Measurements from ENCODE around the gene GRAMD4.

GRAMD4 gene

GRCh38 chr22:46598737-46599424 lies 21.3 kb upstream of the GRAMD4 start:
- no peak for DNase-seq

DNA sequence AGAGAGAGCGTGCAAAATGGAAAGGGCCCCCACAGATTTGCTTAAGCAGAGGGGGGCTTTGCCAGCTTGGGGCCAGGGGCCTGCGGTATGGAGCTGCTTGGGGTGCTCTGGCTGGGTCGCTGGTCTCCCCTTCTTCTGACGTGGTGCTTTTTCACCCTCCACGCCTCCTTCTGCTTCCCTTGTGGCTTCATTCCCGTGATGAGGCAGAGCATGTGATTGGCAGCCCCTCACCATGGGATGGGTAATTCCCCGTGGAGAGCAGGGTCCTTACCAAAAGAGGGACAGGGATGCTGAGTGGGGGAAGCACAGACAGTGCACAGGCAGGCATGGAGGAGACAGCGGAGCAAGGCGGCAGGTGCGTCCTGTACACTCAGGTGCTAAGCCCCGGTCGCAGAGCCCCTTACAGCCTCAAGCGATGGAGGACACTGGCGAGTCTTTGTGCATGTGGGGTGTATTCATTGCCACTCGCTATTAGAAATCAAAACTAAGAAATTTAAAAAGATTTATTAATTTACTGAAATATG lies 19.9 kb upstream of the GRAMD4 start:
- DNase-seq: no peak

- no peak for DNase-seq
Measured at GRCh38 chr22:46602025-46602424, 18.2 kb upstream of the GRAMD4 start.

GRCh38 chr22:46604306-46604690 lies 15.9 kb upstream of the GRAMD4 start:
- DNase-seq: peak; percentile 29

- DNase-seq: no peak
Measured at GRCh38 chr22:46605117-46605516, 15.1 kb upstream of the GRAMD4 start.

DNA sequence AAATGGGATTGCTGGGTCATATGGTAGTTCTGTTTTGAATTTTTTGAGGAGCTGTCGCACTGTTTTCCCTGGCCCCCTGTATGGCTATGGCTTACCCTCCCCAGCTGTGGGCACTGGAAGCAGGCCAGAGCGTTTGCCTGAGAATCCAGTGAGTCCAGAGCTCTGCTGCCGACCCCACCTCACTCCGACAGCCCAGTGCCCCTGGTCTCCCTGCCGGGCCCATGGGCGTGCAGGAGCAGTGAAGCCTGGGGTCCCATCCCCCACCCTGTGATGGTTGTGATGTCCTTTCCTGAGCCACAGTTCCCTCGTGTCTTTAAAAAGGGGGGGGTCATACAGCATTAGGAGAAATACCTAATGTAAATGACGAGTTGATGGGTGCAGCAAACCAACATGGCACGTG lies 13.3 kb upstream of the GRAMD4 start:
- no peak for DNase-seq

- peak; percentile 59 for DNase-seq
Measured at GRCh38 chr22:46607483-46608114, 12.6 kb upstream of the GRAMD4 start.

- no peak for DNase-seq
Measured at GRCh38 chr22:46609175-46609690, 11.0 kb upstream of the GRAMD4 start.

- no peak for DNase-seq
Measured at GRCh38 chr22:46609724-46610201, 10.4 kb upstream of the GRAMD4 start.

- no peak for DNase-seq
Measured at GRCh38 chr22:46610356-46610755, 9.8 kb upstream of the GRAMD4 start.

GRCh38 chr22:46611189-46611588 lies 9.0 kb upstream of the GRAMD4 start:
- no peak for DNase-seq

GRCh38 chr22:46612341-46612903 lies 7.8 kb upstream of the GRAMD4 start:
- no peak for DNase-seq

DNA sequence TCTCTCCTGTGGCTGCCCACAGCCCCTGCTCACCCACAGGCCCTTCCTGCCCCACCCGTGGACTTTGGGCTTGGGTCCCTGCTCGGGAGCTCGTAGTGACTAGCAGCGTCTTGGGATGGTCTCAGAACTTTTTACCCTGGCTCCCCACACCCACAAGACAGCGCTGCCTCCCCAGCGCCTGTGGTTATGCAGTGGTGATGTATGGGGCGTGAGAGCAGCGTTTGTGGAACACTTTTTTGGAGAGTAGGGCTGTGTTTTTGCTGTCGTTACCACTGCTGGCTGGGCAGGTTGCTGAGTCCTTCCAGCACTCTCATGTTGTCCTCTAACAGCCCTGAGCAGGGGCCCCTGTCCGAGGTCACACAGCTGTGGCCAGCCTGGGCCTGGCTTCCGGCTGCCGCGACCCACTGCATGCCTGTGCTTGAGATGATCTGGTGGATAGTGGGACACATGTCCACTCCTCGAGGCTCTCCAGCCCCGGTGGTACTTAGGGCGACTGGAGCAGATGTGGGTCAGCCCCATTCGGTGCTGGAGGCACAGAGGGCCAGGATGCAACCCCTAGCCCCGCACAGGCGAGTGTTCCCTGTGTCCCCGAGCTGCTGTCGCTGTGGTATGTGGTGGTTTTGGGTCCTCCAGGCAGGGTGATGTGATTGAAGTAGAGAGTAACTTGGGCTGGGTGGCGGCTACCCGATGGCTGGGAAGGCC lies 7.1 kb upstream of the GRAMD4 start:
- DNase-seq: no peak

- DNase-seq: no peak
Measured at GRCh38 chr22:46613606-46614021, 6.6 kb upstream of the GRAMD4 start.

DNA sequence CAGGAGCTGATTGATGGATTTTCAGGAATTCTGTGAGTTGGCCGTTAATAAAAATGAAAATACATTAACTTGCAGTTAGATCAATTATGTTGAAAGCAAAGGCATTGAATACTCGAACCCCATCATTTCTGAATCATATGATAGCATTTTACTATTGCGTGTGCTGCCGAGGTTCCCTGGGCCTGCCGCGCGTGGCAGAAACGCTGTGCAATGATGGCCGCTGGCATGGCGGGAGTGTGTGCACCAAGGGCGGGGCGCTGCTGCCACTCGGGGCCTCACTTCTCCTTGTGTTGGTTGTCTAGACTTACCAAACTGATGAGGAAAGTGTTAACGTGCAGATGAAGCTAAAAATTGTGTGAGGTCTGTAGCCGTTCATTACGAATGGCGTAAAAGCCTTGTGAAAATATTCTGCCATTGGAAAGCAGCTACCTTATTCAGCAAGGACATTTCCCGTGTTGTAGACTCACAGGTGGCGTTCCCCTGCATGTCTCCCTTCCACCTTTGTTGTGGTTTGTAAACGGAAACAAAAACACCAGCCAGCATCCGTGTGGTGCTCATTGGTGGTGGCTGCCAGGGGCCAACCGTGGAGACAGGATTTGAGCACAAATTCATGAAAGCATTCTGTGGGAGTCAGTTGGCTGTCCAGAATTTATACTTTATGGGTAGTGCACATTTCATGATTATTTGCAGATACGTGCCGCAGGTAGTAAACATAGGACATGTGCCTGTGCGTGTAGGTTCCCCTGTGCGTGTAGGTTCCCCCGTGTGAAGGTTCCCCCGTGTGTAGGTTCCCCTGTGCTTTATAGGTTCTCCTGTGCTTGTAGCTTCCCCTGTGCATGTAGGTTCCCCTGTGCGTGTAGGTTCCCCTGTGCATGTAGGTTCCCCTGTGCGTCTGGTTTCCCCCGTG lies 5.9 kb upstream of the GRAMD4 start:
- no peak for DNase-seq

DNA sequence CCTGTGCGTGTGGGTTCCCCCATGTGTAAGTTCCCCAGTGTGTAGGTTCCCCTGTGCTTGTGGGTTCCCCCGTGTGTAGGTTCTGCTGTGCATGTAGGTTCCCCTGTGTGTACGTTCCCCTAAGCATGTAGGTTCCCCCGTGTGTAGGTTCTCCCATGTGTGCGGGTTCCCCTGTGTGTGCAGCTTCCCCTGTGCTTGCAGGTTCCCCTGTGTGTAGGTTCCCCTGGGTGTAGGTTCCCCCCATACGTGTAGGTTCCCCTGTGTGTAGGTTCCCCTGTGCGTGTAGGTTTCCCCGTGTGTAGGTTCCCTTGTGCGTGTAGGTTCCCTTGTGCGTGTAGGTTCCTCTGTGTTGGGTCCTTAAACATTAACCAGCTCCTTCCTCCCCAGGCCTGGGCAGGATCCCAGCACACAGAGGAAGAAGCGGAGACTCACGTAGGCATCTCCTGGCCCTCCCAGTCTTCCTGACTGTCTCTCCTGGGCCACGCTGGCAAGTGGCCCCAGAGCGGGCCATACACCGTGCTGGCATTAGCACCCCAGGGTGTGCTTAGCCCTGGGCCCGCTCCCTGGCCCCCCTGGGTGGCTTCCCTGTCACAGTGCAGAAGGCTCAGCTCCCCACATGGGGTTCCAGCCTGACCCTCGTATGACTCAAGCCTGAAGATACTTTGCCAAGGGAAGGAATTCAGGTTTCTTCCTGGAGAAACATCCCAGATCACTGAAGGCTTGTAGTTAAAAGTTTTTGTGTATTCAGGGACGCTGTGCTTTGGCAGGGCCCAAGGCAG lies 2.8 kb upstream of the GRAMD4 start:
- no peak for DNase-seq

GRCh38 chr22:46617986-46618647 lies 2.1 kb upstream of the GRAMD4 start:
- DNase-seq: no peak

DNA sequence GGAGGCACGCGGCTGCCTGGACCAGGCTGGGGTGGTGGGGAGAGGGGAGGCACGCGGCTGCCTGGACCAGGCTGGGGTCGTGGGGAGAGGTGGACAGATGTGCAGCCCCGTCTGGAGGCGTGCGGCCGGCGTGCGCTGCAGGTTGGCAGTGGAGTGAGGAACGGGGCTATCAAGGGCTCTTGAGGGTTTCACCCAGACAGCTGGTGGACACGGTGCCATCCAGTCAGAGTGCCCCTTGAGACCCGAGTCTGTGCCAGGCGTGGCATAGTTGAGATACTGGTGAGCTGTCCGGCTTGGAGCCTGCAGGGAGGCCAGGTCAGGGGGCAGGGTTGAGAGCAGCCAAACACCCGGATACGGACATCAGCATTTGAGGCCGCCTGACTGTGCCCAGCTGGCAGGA lies 1.5 kb upstream of the GRAMD4 start:
- DNase-seq: no peak

- DNase-seq: no peak
Measured at GRCh38 chr22:46619240-46619829, 851 bp upstream of the GRAMD4 start.

GRCh38 chr22:46620588-46621242 lies 529 bp downstream of the GRAMD4 start:
- no peak for DNase-seq
